HepG2 (cell line): ENCODE measurements around the gene INO80B. TPM values are rescaled to one million over a fixed set of nuclear protein-coding genes. Genes with fewer than 3 reads are reported as not detected.

Source experiments
- BRD4 ChIP-seq: sonication (generic); formaldehyde crosslinking; IDR thresholded peaks from 2 replicates; pipeline ENCODE4 v1.4.0; 2020; ENCODE audit warnings: missing genetic modification reagents
- CAMTA2 ChIP-seq: sonication (generic); formaldehyde crosslinking; IDR thresholded peaks from 2 replicates; pipeline ENCODE4 v1.4.0; 2020; ENCODE audit warnings: mild to moderate bottlenecking, missing genetic modification reagents, borderline replicate concordance
- GTF3A ChIP-seq: sonication (generic); formaldehyde crosslinking; conservative IDR thresholded peaks from 2 replicates; pipeline ENCODE4 v1.4.0; 2020; ENCODE audit warnings: mild to moderate bottlenecking, missing genetic modification reagents
- KAT2B ChIP-seq: fragments of 150-350 bp; IDR thresholded peaks from 2 replicates; pipeline ENCODE4 v1.6.1; 2014; ENCODE audit warnings: low read depth, low read length, borderline replicate concordance
- KLF13 ChIP-seq: sonication (generic); formaldehyde crosslinking; IDR thresholded peaks from 2 replicates; pipeline ENCODE4 v1.4.0; 2020; ENCODE audit warnings: mild to moderate bottlenecking, missing genetic modification reagents
- MBD4 ChIP-seq: IDR thresholded peaks from 2 replicates; pipeline ENCODE4 v1.6.1; 2012; ENCODE audit warnings: low read length, inconsistent platforms, borderline replicate concordance
- PHB2 ChIP-seq: fragments of 450-650 bp; IDR thresholded peaks from 2 replicates; pipeline ENCODE4 v1.6.1; 2018; ENCODE audit not compliant: partially characterized antibody
- RARG ChIP-seq: sonication (generic); formaldehyde crosslinking; IDR thresholded peaks from 2 replicates; pipeline ENCODE4 v1.4.0; 2020; ENCODE audit warnings: low read depth, mild to moderate bottlenecking, missing genetic modification reagents
- SP1 ChIP-seq, 2 experiments: fragments of 450-650 bp in 1 of 2; sonication (generic) in 1 of 2; formaldehyde crosslinking in 1 of 2; IDR thresholded peaks; 2 replicates each; pipeline versions ENCODE4 v1.4.0 to v1.6.1; 2016 to 2020; ENCODE audit warnings: missing genetic modification reagents in 1 of 2
- ZBTB39 ChIP-seq: sonication (generic); formaldehyde crosslinking; IDR thresholded peaks from 2 replicates; pipeline ENCODE4 v1.5.0; 2020; ENCODE audit warnings: missing genetic modification reagents
- ZNF569 ChIP-seq: sonication (generic); formaldehyde crosslinking; IDR thresholded peaks from 2 replicates; pipeline ENCODE4 v1.5.0; 2020; ENCODE audit warnings: mild to moderate bottlenecking, missing genetic modification reagents, moderate library complexity, borderline replicate concordance
- ZNF83 ChIP-seq: sonication (generic); formaldehyde crosslinking; IDR thresholded peaks from 2 replicates; pipeline ENCODE4 v1.4.0; 2020; ENCODE audit warnings: missing genetic modification reagents, mild to moderate bottlenecking, borderline replicate concordance
- polyA plus RNA-seq, 8 experiments: library from polyadenylated mRNA; depleted of rRNA in 3 of 8; stranded (reverse) in 7 of 8; unstranded in 1 of 8; fragments of >200 nt; fragmentation: Illumina TruSeq in 4 of 8; extraction: Trizol in 4 of 8; gene quantifications; 2 replicates each; pipeline versions ENCODE4 v1.2.1 to v1.2.3, GENCODE V29; 2011 to 2016; ENCODE audit warnings: low read depth in 4 of 8, missing spikeins in 1 of 8, mixed read lengths in 1 of 8; ENCODE audit not compliant: insufficient read depth in 1 of 8
- total RNA-seq, 5 experiments: library from RNA; depleted of rRNA; stranded (reverse); fragments of >200 nt; fragmentation: Illumina TruSeq; extraction: Trizol; gene quantifications; 2 replicates each; pipeline ENCODE4 v1.2.3, GENCODE V29; 2016; ENCODE audit warnings: low read depth in 1 of 5
- TF ChIP-seq, protein P1 (sequence below): sonication (generic); formaldehyde crosslinking; IDR thresholded peaks from 2 replicates; pipeline ENCODE4 v1.5.0; 2020; ENCODE audit warnings: missing genetic modification reagents, mild to moderate bottlenecking, borderline replicate concordance
- TF ChIP-seq, protein P2 (sequence below): sonication (generic); formaldehyde crosslinking; IDR thresholded peaks from 2 replicates; pipeline ENCODE4 v1.4.0; 2020; ENCODE audit warnings: mild to moderate bottlenecking, missing genetic modification reagents, borderline replicate concordance
- TF ChIP-seq, protein P3 (sequence below): sonication (generic); formaldehyde crosslinking; IDR thresholded peaks from 2 replicates; pipeline ENCODE4 v1.5.1; 2020; ENCODE audit warnings: mild to moderate bottlenecking, missing genetic modification reagents, borderline replicate concordance

The INO80B gene
- total and polyA plus RNA-seq, 2 of the 13 experiments (the other 11 are each of a cell fraction or from before 2014, with no cell fraction given) = 6.2 to 14.5 TPM

DNA sequence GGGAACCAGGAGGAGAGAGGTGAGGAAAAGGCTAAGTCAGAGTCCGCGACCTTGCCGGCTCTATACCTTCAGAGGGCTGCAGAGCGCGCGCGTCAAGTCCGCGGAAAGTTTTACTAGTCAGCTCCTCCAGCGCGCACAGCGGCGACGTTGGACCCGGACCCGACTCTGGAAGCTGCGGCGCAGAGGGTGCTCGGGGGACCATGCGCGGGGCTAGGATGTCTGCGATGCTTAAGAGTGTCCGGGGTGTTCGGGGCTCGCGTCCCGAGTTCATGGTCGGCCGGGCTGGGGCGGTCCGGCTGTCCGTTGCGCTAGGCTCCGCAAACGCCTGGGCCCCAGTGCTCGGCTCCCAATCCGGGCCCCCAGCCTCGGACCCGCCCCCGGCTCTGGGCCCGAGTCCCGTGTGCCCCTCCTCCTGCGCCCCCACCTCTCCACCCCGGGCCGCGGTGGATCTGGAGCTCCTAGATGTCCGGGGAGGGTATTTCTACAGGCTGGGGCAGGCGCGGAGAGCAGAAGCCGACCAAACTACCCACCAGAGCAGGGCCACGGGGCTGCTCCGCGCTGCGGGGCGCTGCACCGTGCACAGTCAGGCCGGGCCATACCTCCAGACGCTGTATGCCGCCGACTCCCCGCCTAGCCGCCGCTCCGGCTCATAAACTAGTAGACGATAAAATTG lies 44.5 kb downstream of the INO80B start, which contains the start of gene LBX2 (continued):
- no peak for TF ChIP-seq KAT2B
- TF ChIP-seq ZNF83 = no peak
- no peak for TF ChIP-seq MBD4
- no peak for TF ChIP-seq BRD4 (CRISPR knock-in tag)
- TF ChIP-seq ZNF569 = no peak
- no peak for TF ChIP-seq PHB2
- no peak for TF ChIP-seq KLF13 (CRISPR knock-in tag)
- TF ChIP-seq ZBTB39 (CRISPR knock-in tag) = no peak
- TF ChIP-seq GTF3A = no peak
- no peak for TF ChIP-seq CAMTA2 (CRISPR knock-in tag)
- TF ChIP-seq, protein P1, sequence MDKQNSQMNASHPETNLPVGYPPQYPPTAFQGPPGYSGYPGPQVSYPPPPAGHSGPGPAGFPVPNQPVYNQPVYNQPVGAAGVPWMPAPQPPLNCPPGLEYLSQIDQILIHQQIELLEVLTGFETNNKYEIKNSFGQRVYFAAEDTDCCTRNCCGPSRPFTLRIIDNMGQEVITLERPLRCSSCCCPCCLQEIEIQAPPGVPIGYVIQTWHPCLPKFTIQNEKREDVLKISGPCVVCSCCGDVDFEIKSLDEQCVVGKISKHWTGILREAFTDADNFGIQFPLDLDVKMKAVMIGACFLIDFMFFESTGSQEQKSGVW (CRISPR knock-in tag) = no peak
- no peak for TF ChIP-seq SP1 (IDR thresholded peaks at IDR 0.05)
- no peak for TF ChIP-seq SP1 (CRISPR knock-in tag; IDR thresholded peaks at IDR 0.05)
- TF ChIP-seq RARG (CRISPR knock-in tag) = no peak
- TF ChIP-seq, protein P2, sequence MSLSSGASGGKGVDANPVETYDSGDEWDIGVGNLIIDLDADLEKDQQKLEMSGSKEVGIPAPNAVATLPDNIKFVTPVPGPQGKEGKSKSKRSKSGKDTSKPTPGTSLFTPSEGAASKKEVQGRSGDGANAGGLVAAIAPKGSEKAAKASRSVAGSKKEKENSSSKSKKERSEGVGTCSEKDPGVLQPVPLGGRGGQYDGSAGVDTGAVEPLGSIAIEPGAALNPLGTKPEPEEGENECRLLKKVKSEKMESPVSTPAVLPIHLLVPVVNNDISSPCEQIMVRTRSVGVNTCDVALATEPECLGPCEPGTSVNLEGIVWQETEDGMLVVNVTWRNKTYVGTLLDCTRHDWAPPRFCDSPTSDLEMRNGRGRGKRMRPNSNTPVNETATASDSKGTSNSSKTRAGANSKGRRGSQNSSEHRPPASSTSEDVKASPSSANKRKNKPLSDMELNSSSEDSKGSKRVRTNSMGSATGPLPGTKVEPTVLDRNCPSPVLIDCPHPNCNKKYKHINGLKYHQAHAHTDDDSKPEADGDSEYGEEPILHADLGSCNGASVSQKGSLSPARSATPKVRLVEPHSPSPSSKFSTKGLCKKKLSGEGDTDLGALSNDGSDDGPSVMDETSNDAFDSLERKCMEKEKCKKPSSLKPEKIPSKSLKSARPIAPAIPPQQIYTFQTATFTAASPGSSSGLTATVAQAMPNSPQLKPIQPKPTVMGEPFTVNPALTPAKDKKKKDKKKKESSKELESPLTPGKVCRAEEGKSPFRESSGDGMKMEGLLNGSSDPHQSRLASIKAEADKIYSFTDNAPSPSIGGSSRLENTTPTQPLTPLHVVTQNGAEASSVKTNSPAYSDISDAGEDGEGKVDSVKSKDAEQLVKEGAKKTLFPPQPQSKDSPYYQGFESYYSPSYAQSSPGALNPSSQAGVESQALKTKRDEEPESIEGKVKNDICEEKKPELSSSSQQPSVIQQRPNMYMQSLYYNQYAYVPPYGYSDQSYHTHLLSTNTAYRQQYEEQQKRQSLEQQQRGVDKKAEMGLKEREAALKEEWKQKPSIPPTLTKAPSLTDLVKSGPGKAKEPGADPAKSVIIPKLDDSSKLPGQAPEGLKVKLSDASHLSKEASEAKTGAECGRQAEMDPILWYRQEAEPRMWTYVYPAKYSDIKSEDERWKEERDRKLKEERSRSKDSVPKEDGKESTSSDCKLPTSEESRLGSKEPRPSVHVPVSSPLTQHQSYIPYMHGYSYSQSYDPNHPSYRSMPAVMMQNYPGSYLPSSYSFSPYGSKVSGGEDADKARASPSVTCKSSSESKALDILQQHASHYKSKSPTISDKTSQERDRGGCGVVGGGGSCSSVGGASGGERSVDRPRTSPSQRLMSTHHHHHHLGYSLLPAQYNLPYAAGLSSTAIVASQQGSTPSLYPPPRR (CRISPR knock-in tag) = 0 out of 2 replicates have a peak, but pooled peaks have one; percentile 27
- TF ChIP-seq, protein P3, sequence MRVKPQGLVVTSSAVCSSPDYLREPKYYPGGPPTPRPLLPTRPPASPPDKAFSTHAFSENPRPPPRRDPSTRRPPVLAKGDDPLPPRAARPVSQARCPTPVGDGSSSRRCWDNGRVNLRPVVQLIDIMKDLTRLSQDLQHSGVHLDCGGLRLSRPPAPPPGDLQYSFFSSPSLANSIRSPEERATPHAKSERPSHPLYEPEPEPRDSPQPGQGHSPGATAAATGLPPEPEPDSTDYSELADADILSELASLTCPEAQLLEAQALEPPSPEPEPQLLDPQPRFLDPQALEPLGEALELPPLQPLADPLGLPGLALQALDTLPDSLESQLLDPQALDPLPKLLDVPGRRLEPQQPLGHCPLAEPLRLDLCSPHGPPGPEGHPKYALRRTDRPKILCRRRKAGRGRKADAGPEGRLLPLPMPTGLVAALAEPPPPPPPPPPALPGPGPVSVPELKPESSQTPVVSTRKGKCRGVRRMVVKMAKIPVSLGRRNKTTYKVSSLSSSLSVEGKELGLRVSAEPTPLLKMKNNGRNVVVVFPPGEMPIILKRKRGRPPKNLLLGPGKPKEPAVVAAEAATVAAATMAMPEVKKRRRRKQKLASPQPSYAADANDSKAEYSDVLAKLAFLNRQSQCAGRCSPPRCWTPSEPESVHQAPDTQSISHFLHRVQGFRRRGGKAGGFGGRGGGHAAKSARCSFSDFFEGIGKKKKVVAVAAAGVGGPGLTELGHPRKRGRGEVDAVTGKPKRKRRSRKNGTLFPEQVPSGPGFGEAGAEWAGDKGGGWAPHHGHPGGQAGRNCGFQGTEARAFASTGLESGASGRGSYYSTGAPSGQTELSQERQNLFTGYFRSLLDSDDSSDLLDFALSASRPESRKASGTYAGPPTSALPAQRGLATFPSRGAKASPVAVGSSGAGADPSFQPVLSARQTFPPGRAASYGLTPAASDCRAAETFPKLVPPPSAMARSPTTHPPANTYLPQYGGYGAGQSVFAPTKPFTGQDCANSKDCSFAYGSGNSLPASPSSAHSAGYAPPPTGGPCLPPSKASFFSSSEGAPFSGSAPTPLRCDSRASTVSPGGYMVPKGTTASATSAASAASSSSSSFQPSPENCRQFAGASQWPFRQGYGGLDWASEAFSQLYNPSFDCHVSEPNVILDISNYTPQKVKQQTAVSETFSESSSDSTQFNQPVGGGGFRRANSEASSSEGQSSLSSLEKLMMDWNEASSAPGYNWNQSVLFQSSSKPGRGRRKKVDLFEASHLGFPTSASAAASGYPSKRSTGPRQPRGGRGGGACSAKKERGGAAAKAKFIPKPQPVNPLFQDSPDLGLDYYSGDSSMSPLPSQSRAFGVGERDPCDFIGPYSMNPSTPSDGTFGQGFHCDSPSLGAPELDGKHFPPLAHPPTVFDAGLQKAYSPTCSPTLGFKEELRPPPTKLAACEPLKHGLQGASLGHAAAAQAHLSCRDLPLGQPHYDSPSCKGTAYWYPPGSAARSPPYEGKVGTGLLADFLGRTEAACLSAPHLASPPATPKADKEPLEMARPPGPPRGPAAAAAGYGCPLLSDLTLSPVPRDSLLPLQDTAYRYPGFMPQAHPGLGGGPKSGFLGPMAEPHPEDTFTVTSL (CRISPR knock-in tag) = no peak
